Type B pancreatic cell (in vitro differentiated cells): ENCODE results near the gene R3HDM1. TPM values are rescaled to one million over a fixed set of nuclear protein-coding genes. Genes with fewer than 3 reads are reported as not detected.

ENCODE experiments used
- DNase-seq: peaks from one replicate; pipeline ENCODE4 v3.0.0; 2021; ENCODE audit warnings: mixed read lengths; ENCODE audit not compliant: unreplicated experiment; ENCODE audit errors: extremely low spot score
- H3K27ac Mint-ChIP-seq: 2 replicates; pipeline ENCODE4 v1.8.0; 2021; ENCODE audit warnings: mild to moderate bottlenecking, mixed read lengths
- H3K27me3 Mint-ChIP-seq: 2 replicates; pipeline ENCODE4 v1.8.0; 2021; ENCODE audit warnings: mixed read lengths
- H3K36me3 Mint-ChIP-seq: 2 replicates; pipeline ENCODE4 v1.8.0; 2021; ENCODE audit warnings: mixed read lengths
- H3K4me1 Mint-ChIP-seq: one replicate; pipeline ENCODE4 v1.8.0; 2021; ENCODE audit warnings: mixed read lengths; ENCODE audit not compliant: unreplicated experiment
- H3K4me3 Mint-ChIP-seq: 2 replicates; pipeline ENCODE4 v1.8.0; 2021; ENCODE audit warnings: mild to moderate bottlenecking, mixed read lengths
- H3K9me3 Mint-ChIP-seq: 2 replicates; pipeline ENCODE4 v1.8.0; 2021; ENCODE audit warnings: mixed read lengths
- microRNA-seq: library from miRNA; unstranded; fragments of <30 nt; microRNA quantifications from one replicate; pipeline ENCODE4, GENCODE V29; 2020
- total RNA-seq: library from RNA; stranded (reverse); gene quantifications from 2 replicates; pipeline ENCODE4 v1.2.1, GENCODE V29; 2021; ENCODE audit warnings: low replicate concordance
- TF ChIP-seq, protein P1 (sequence below): fragments of 200-600 bp; sonication (generic); conservative IDR thresholded peaks from 2 replicates; pipeline ENCODE4 v1.5.0; 2021; ENCODE audit warnings: antibody characterized with exemption, mild to moderate bottlenecking

The R3HDM1 gene
- total RNA-seq, 1 donor from 2014 or later, result 47.5 TPM

DNA sequence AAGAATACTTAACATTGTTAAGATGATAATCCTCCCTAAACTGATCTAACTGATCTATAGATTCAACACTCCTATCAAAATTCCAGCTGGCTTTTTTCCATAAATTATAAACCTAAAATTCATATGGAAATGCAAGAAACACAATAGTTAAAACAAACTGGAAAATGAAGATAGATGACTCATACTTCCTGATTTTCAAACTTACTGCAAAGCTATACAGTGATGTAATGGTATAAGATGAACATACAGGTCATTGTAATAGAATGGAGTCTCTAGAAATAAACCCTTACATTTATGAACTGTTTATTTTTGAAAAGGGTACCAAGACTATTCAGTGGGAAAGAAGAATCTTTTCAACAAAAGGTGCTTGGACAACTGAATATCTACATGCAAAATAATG is 242.6 kb downstream of the R3HDM1 start:
- Mint-ChIP-seq H3K4me3 (no peak overlapping the region), H3K27ac (no peak overlapping the region), H3K27me3 (no peaks in the 10 kb centered on the region), H3K4me1 (no peaks in the 10 kb centered on the region), H3K9me3 (no peaks in the 10 kb centered on the region), H3K36me3 (peaks cover 50% of the 10 kb centered on the region)
- no peak for DNase-seq
- TF ChIP-seq, protein P1, sequence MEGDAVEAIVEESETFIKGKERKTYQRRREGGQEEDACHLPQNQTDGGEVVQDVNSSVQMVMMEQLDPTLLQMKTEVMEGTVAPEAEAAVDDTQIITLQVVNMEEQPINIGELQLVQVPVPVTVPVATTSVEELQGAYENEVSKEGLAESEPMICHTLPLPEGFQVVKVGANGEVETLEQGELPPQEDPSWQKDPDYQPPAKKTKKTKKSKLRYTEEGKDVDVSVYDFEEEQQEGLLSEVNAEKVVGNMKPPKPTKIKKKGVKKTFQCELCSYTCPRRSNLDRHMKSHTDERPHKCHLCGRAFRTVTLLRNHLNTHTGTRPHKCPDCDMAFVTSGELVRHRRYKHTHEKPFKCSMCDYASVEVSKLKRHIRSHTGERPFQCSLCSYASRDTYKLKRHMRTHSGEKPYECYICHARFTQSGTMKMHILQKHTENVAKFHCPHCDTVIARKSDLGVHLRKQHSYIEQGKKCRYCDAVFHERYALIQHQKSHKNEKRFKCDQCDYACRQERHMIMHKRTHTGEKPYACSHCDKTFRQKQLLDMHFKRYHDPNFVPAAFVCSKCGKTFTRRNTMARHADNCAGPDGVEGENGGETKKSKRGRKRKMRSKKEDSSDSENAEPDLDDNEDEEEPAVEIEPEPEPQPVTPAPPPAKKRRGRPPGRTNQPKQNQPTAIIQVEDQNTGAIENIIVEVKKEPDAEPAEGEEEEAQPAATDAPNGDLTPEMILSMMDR, result no peak

Small RNAs within 50 kb of the gene (microRNA-seq; reads per million reads assigned to microRNA genes)
- 105 reads per million, percentile 63 among the genes with 10 or more reads in this experiment for gene MIR128-1

Other genes starting within 250 kb of the R3HDM1 start
- gene ZRANB3, start 266 bp upstream of the R3HDM1 start, total RNA-seq, result 5.6 and 15.8 TPM in 2 replicates
- 101 and 107 TPM in 2 replicates for gene UBXN4, start 210.4 kb downstream of the R3HDM1 start, total RNA-seq